Measurements from ENCODE around the gene UTS2B. TPM values are rescaled to one million over a fixed set of nuclear protein-coding genes. Genes with fewer than 3 reads are reported as not detected.

UTS2B gene
- total and polyA plus RNA-seq, 2 experiments from 2014 or later, result 0.22 to 0.61 TPM

- Histone ChIP-seq H2AFZ (0 out of 2 replicates have a peak overlapping the region, but pooled peaks have one; percentile 19), H3K27ac (peak overlapping the region; percentile 83), H3K9me3 (ENCODE audit: low read depth) (no peaks in the 10 kb centered on the region), H3K4me3 (peak overlapping the region; percentile 51), H3K79me2 (ENCODE audit: insufficient read depth) (peaks cover 93% of the 10 kb centered on the region), H3K4me2 (ENCODE audit: unreplicated experiment) (peak overlapping the region; percentile 84), H3K4me1 (ENCODE audit: insufficient read depth) (peaks cover 23% of the 10 kb centered on the region), H3K9ac (peak overlapping the region; percentile 60), H4K20me1 (ENCODE audit: insufficient read depth) (no peaks in the 10 kb centered on the region), H3K27me3 (replicated peaks; ENCODE audit: insufficient read depth) (no peaks in the 10 kb centered on the region), H3F3A (ENCODE audit: insufficient read depth) (peaks cover 31% of the 10 kb centered on the region), H3K36me3 (ENCODE audit: low read depth) (peaks cover 34% of the 10 kb centered on the region), H3K9me2 (ENCODE audit: insufficient read depth) (no peaks in the 10 kb centered on the region)
- in situ Hi-C loops (cut with MboI), result no loop called here
- TF ChIP-seq EZH2 (IDR thresholded peaks at IDR 0.05; ENCODE audit: insufficient read depth, poor library complexity, severe bottlenecking) (no peak), EZH2phosphoT487 (IDR thresholded peaks at IDR 0.05; ENCODE audit: insufficient read depth, low read depth) (0 out of 2 replicates have a peak, but pooled peaks have one; percentile 51)
- DNase-seq, result peak; percentile 92
- 19 to 29% methylated on average over 5 of the region's 5 CpGs for WGBS, 2 experiments (ENCODE audit: low coverage in 1 of 2, low lambda C conversion rate in 2 of 2, missing lambda C conversion rate in 2 of 2)
Observed at GRCh38 chr3:191356631-191357439, 26.5 kb upstream of the UTS2B start.

- Histone ChIP-seq H3K4me2 (ENCODE audit: unreplicated experiment) (no peak overlapping the region), H3K27ac (no peak overlapping the region), H3K36me3 (ENCODE audit: low read depth) (peaks cover 24% of the 10 kb centered on the region), H3K9me3 (ENCODE audit: low read depth) (no peaks in the 10 kb centered on the region), H3K27me3 (replicated peaks; ENCODE audit: insufficient read depth) (no peaks in the 10 kb centered on the region), H3K4me3 (no peak overlapping the region), H3K9ac (no peak overlapping the region), H2AFZ (no peak overlapping the region), H3K4me1 (ENCODE audit: insufficient read depth) (peaks cover 31% of the 10 kb centered on the region), H4K20me1 (ENCODE audit: insufficient read depth) (no peaks in the 10 kb centered on the region), H3K79me2 (ENCODE audit: insufficient read depth) (peaks cover 93% of the 10 kb centered on the region), H3K9me2 (ENCODE audit: insufficient read depth) (no peaks in the 10 kb centered on the region), H3F3A (ENCODE audit: insufficient read depth) (peaks cover 31% of the 10 kb centered on the region)
- TF ChIP-seq EZH2phosphoT487 (IDR thresholded peaks at IDR 0.05; ENCODE audit: insufficient read depth, low read depth) (no peak), EZH2 (IDR thresholded peaks at IDR 0.05; ENCODE audit: insufficient read depth, poor library complexity, severe bottlenecking) (no peak)
- WGBS, 2 experiments (ENCODE audit: low coverage in 1 of 2, low lambda C conversion rate in 2 of 2, missing lambda C conversion rate in 2 of 2), result 82 to 87% methylated on average over 4 of the region's 4 CpGs
- no peak for DNase-seq
- in situ Hi-C loops (cut with MboI), result no loop called here
Observed at GRCh38 chr3:191355406-191355805, 25.1 kb upstream of the UTS2B start.

GRCh38 chr3:191353022-191353777 is 22.9 kb upstream of the UTS2B start:
- Histone ChIP-seq H3K9me2 (ENCODE audit: insufficient read depth) (no peaks in the 10 kb centered on the region), H3K36me3 (ENCODE audit: low read depth) (peaks cover 7% of the 10 kb centered on the region; the same call in 1 of the 2 replicates), H3K4me3 (no peak overlapping the region), H3K79me2 (ENCODE audit: insufficient read depth) (peaks cover 93% of the 10 kb centered on the region), H3K4me2 (ENCODE audit: unreplicated experiment) (no peak overlapping the region), H3K27me3 (replicated peaks; ENCODE audit: insufficient read depth) (no peaks in the 10 kb centered on the region), H2AFZ (no peak overlapping the region), H3K9me3 (ENCODE audit: low read depth) (no peaks in the 10 kb centered on the region), H3K9ac (no peak overlapping the region), H4K20me1 (ENCODE audit: insufficient read depth) (no peaks in the 10 kb centered on the region), H3F3A (ENCODE audit: insufficient read depth) (peaks cover 25% of the 10 kb centered on the region), H3K27ac (no peak overlapping the region), H3K4me1 (ENCODE audit: insufficient read depth) (peaks cover 34% of the 10 kb centered on the region)
- no peak for DNase-seq
- in situ Hi-C loops (cut with MboI), result no loop called here
- TF ChIP-seq EZH2 (IDR thresholded peaks at IDR 0.05; ENCODE audit: insufficient read depth, poor library complexity, severe bottlenecking) (no peak), EZH2phosphoT487 (IDR thresholded peaks at IDR 0.05; ENCODE audit: insufficient read depth, low read depth) (no peak)
- WGBS, 2 experiments (ENCODE audit: low coverage in 1 of 2, low lambda C conversion rate in 2 of 2, missing lambda C conversion rate in 2 of 2), result 97 to 98% methylated on average over 7 of the region's 7 CpGs

- Histone ChIP-seq H2AFZ (no peak overlapping the region), H3K27ac (no peak overlapping the region), H3K9me2 (ENCODE audit: insufficient read depth) (no peaks in the 10 kb centered on the region), H3K4me1 (ENCODE audit: insufficient read depth) (peaks cover 24% of the 10 kb centered on the region), H3K36me3 (ENCODE audit: low read depth) (no peaks in the 10 kb centered on the region), H3K79me2 (ENCODE audit: insufficient read depth) (peaks cover 94% of the 10 kb centered on the region), H3K4me3 (no peak overlapping the region), H3K9me3 (ENCODE audit: low read depth) (no peaks in the 10 kb centered on the region), H3F3A (ENCODE audit: insufficient read depth) (peaks cover 13% of the 10 kb centered on the region), H4K20me1 (ENCODE audit: insufficient read depth) (no peaks in the 10 kb centered on the region), H3K9ac (no peak overlapping the region), H3K27me3 (replicated peaks; ENCODE audit: insufficient read depth) (no peaks in the 10 kb centered on the region), H3K4me2 (ENCODE audit: unreplicated experiment) (no peak overlapping the region)
- in situ Hi-C loops (cut with MboI), result no loop called here
- no peak for TF ChIP-seq EZH2phosphoT487 (IDR thresholded peaks at IDR 0.05; ENCODE audit: insufficient read depth, low read depth)
- no peak for TF ChIP-seq EZH2 (IDR thresholded peaks at IDR 0.05; ENCODE audit: insufficient read depth, poor library complexity, severe bottlenecking)
- 100% methylated on average over 1 of the region's 1 CpG for WGBS, 2 experiments (ENCODE audit: low coverage in 1 of 2, low lambda C conversion rate in 2 of 2, missing lambda C conversion rate in 2 of 2)
- DNase-seq, result no peak
Observed at GRCh38 chr3:191352014-191352413, 21.7 kb upstream of the UTS2B start.

All from GM23248 (cell line).